GM23248 (cell line): ENCODE data around the gene B3GALNT1.

ENCODE experiments used
- EZH2 ChIP-seq: fragments of 200-600 bp; sonication (generic); IDR thresholded peaks from 2 replicates; pipeline ENCODE4 v1.6.1; 2018; ENCODE audit warnings: antibody characterized with exemption, mild to moderate bottlenecking; ENCODE audit not compliant: insufficient read depth, poor library complexity, severe bottlenecking
- EZH2phosphoT487 ChIP-seq: fragments of 200-600 bp; sonication (generic); IDR thresholded peaks from 2 replicates; pipeline ENCODE4 v1.6.1; 2018; ENCODE audit warnings: antibody characterized with exemption, moderate library complexity, mild to moderate bottlenecking, low read depth; ENCODE audit not compliant: insufficient read depth

DNA sequence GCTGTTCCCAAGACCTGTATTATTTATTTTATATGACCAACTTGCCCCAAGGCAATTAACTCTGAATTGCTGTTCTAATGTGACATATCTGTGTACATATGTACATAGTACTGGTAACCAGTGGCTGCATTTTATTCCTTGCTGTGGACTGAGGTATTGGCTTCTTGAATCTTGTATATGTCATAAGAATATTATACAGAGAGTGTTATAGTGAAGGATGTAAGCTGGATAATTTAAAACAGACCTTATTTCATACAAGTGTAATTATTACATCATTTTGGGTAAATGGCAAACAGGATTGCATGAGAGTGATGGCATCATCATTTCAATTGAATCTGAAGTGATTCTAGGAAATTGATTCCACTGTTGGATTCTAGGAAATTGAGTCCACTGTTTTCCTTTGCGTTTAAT, 32.9 kb downstream of the B3GALNT1 start:
- TF ChIP-seq EZH2 (no peak), EZH2phosphoT487 (no peak)
